Measurements from ENCODE around the gene RNF145.
"Not testable (repeated sequence)": the region's sequence is repeated elsewhere in the genome, so short reads cannot be mapped to it uniquely, and the experiment has no call there.

RNF145 gene

GRCh38 chr5:159209438-159210209 lies at the start of gene RNF145:
TSS of gene RNF145 (minus strand) at chr5:159209553. CDS start at chr5:159203617, 5,936 bp downstream.
- DNase-seq (ENCODE audit: low read depth in 2 of 2), result peak; percentile 92 to 97

DNA sequence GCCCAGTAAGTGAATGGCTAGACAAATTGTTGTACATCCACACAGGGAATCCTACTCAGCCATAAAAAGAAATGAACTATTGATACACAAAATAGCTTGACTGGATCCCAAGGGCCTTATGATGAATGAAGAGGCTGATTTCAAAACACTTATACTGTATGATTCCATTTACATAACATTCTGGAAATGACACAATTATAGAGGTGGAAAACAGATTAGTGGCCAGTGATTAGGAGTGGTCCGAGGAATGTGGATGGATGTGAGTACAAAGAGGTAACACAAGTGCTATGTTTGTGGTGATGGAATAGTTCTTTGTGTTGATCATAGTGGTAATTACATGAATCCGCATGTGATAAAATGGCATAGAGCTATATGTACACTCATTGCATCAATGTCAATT lies 49.0 kb upstream of the RNF145 start:
- DNase-seq (ENCODE audit: low read depth in 2 of 2), result no peak

DNA sequence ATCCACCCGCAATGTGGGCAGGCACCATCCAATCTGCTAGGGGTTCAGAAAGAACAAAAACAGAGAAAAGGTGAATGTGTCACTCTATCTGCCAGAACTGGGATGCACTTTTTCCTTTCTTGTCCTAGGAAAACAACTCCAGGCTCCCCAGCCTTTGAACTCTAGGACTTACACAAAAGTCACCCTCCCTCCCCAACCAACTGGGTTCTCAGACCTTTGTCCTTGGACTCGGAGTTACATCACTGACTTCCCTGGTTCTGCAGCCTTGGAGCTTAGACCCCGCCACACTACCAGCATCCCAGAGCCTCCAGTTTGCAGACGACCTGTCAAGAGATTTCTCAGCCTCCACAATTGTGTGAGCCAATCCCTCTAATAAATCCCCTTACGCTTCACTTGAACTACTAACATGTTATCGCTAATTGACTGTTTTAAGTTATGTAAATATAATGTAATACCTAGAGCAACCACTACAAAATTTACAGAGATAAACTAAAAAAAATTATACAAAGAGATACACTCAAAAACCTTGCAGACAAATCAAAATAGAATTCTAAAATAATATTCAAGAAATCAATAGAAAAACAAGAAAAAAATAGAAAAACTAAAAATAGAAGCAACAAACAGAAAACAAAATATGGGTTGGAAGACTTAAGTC lies 48.4 kb upstream of the RNF145 start:
- no peak for DNase-seq (ENCODE audit: low read depth in 2 of 2)

DNA sequence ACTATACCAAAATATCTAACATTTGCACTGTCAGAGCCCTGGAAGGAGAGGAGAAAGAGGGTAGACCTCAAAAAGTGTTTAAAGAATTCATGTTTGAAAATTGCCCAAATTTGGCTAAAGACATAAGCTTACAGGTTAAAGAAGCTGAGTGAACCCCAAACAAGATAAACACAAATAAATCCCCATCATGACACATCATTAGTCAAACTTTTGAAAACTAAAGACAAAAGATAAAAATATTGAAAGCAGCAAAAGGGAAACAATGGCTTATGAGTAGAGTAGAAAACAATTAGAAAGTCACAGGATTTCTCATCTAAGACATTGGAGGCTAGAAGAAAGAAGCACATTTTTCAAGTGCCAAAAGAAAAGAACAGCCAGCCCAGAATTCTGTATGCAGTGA lies 47.7 kb upstream of the RNF145 start:
- no peak for DNase-seq (ENCODE audit: low read depth in 2 of 2)

- DNase-seq (ENCODE audit: low read depth in 2 of 2), result no peak
These were observed 42.8 kb upstream of the RNF145 start for GRCh38 chr5:159252195-159252594.

GRCh38 chr5:159249158-159249557 lies 39.8 kb upstream of the RNF145 start:
- no peak for DNase-seq (ENCODE audit: low read depth in 2 of 2)

- no peak for DNase-seq (ENCODE audit: low read depth in 2 of 2)
These were observed 35.5 kb upstream of the RNF145 start for GRCh38 chr5:159244890-159245289.

DNA sequence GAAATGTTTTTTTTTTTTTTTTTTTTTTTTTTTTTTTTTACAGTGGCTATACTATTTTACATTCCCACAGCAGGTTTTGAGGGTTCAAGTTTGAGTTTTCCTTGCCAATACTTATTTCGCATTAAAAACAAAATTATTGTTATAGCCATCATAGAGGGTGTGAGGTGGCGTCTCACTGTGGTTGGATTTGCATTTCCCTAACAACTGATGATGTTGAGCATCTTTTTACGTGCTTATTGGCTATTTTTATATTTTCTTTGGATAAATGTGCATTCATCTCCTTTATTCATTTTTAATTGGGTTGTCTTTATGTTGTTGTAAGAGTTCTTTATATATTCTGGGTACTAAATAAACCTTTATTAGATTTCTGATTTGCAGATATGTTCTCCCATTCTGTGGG lies 34.8 kb upstream of the RNF145 start:
- DNase-seq (ENCODE audit: low read depth in 2 of 2), result no peak

DNA sequence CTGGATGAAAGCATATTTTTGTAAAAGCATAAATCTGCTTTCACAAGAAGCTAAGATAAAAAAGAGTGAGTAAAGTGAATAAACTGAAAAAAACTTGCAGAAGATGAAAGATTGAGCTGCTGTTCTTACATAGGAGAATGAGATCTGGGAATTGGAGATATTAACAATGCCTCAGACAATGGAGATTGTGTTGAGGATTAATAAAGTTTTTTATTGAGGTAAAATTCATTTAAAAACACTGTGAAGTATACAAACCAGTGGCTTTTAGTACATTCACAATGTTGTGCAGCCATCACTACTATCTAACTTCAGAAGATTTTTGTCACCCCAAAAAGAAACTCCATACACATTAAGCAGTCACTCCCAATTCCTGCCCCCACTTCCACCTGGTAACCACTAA lies 34.0 kb upstream of the RNF145 start:
- no peak for DNase-seq (ENCODE audit: low read depth in 2 of 2)

GRCh38 chr5:159242656-159243055 lies 33.3 kb upstream of the RNF145 start:
- DNase-seq (ENCODE audit: low read depth in 2 of 2), result no peak

GRCh38 chr5:159241946-159242552 lies 32.7 kb upstream of the RNF145 start:
- DNase-seq (ENCODE audit: low read depth in 2 of 2), result no peak

DNA sequence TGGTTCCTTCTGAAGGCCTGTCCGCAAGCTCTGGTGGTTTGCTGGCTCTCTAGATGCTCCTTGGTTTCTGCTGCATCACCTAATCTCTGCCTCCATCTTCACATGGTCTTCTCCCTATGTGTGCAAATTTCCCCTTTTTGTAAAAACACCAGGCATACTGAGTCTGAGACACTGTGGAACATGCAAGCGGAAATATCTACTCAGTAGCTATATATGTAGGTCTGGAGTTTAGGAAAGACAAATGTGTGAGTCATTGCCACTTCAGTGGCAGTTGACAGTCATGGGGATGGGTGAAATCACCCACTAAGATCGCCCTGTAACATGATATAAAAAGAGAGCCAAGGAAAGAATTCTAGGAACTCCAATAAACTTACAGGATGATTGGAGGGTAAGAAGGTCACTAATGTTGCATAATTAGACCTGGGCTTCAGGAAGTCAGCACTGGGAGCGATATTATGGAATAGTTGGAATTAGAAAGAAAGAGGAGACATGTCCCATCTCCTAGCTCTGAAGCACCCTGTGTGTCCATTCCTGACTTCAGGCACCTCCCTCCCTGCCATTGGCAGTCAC lies 31.0 kb upstream of the RNF145 start:
- DNase-seq (ENCODE audit: low read depth in 2 of 2), result no peak

- DNase-seq (ENCODE audit: low read depth in 2 of 2), result not testable (repeated sequence)
These were observed 26.6 kb upstream of the RNF145 start for GRCh38 chr5:159235871-159236520.

GRCh38 chr5:159231167-159231566 lies 21.8 kb upstream of the RNF145 start:
- DNase-seq (ENCODE audit: low read depth in 2 of 2), result no peak

GRCh38 chr5:159230657-159231056 lies 21.3 kb upstream of the RNF145 start:
- no peak for DNase-seq (ENCODE audit: low read depth in 2 of 2)

DNA sequence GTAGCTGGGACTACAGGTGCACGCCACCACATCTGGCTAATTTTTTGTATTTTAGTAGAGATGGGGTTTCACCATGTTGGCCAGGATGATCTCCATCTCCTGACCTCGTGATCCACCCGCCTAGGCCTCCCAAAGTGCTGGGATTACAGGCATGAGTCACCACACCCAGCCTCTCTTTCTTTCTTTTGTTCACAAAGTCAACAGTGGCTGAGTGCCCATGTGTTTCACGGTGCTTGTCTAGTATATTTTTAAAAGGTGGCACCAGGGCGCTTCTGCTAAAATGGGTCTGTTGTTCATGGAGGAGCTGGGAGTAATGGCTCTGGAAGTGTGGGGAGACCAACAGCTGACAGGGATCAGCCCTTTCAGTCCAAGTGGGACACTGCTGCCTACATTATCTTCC lies 18.7 kb upstream of the RNF145 start:
- not testable (repeated sequence) for DNase-seq (ENCODE audit: low read depth in 2 of 2)

- DNase-seq (ENCODE audit: low read depth in 2 of 2), result no peak
These were observed 18.1 kb upstream of the RNF145 start for GRCh38 chr5:159227452-159227851.

GRCh38 chr5:159226451-159226850 lies 17.1 kb upstream of the RNF145 start:
- no peak for DNase-seq (ENCODE audit: low read depth in 2 of 2)

- no peak for DNase-seq (ENCODE audit: low read depth in 2 of 2)
These were observed 15.1 kb upstream of the RNF145 start for GRCh38 chr5:159224471-159224870.

DNA sequence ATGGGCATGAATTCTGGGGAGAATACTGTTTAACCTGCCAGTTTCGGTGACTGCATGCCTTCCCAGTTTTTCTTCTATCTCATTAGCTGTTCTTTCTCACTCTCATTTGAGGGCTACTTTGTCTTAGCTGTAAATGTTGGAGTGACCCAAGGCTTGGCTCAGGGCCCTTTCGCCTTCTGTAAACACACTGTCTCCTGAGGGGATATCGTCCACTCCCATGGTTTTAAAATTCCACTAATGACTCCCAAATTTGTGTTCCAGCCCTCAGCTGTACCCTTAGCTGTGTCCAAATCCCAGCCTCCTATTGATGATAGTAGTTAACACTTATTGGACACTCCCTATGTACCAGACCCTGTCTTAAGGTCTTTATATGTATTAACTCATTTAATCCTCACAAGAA lies 14.1 kb upstream of the RNF145 start:
- DNase-seq (ENCODE audit: low read depth in 2 of 2), result no peak

DNA sequence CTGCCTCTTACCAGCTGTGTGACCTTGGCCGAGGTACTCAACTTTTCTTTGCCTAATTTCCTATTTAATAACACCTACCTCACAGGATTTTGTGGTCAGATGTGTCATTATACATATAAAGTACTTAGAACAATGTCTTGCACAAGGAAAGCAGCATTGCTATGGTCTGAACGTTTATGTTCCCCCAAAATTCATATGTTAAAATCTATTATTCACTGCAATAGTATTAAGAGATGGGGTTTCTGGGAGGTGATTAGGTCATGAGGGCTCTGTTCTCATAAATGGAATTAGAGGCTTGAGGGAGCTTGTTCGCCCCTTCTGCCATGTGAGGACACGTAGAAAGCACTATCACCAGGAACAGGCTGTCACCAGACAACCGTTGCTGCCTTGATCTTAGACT lies 10.9 kb upstream of the RNF145 start:
- no peak for DNase-seq (ENCODE audit: low read depth in 2 of 2)

- no peak for DNase-seq (ENCODE audit: low read depth in 2 of 2)
These were observed 9.3 kb upstream of the RNF145 start for GRCh38 chr5:159218595-159219023.
